ENCODE results near the gene PRR36. TPM values are rescaled to one million over a fixed set of nuclear protein-coding genes. Genes with fewer than 3 reads are reported as not detected.

The PRR36 gene
- total RNA-seq: not detected in 2 replicates

DNA sequence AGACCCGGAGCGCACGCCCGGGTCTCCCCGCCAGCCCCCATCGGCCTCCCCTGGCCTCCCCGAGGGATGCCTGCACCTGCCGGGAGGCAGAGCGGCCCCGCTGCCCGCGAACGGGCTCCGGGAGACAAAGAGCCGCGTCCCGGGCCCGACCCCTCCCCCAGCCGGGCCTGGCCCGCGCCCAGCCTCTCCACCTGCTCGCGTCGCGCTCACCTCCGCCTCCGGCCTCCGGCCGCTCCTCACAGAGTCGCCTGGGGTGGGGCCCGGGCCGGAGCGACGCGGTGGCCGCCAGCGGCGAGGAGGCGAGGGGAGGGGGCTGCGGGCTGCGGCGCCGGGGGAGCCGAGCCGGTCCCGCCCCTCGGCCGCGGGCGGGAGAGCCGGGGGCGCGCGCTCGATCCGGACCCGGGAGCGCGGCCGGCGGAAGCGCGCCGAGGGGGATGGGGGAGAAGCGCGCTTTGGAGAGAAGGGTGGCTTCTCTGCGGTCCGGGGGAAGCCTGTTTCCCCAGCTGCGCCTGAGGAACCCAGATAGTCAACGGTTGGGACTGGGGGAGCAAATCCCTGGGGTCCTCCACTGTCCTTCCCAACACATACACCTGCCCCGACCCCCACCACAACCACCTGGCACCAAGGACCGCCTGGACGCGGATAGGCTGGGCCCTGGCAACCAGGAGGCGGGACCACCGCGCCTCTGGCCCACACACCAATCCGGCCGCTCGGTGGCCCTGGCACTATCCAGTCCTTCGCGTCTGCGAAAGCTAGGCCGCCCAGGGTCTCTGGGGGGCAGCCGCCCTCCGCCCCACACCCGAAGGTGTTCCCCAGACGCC lies at the start of gene PRR36:
Gene PRR36, minus strand, starts transcription at position 315 of the 821 bp plus-strand sequence. CDS start 701 bp downstream, outside the sequence.

DNA sequence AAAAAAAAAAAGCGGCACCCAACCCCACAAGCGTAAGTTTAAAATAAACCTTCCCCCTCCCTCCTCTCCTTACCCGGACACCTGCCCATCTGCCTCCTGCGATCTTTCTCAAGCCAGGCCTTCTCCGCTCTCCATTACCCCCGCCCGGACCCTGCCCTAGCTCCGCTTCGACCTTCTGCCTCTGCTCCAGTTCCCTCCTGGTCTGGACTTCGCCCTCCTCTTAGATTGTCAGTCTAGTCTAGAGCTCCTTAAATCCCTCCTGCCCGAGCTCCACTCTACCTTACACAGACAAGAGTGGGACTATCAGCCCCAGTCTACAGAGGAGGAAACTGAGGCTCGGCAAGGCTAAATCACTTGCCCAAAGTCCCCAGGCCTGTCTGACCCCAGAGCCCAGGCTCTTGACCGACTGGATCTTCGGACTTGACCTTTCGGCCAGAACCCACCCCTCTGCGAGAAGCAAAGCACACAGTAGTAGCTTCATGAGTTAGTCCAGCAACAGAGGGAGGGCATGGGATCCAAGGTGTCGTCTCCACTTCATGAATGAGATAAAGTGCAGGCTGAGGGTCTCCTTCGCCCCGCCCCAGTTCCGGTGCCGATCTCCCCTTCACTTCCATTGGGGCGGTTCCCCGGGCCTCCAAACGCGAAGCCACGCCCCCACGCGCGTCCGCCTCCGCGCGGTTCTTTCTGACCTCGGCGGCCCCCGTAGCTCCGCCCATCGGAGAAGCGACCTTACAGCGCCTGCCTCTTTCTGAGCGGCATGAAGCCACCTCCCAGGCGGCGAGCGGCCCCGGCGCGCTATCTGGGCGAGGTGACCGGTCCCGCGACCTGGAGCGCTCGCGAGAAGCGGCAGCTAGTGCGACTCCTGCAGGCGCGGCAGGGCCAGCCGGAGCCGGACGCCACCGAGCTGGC lies 45.7 kb upstream of the PRR36 start, which contains the start of gene SNAPC2:
Gene SNAPC2, plus strand, starts transcription at position 729 of the 909 bp plus-strand sequence. Its CDS starts 29 bp downstream, at position 758.

DNA sequence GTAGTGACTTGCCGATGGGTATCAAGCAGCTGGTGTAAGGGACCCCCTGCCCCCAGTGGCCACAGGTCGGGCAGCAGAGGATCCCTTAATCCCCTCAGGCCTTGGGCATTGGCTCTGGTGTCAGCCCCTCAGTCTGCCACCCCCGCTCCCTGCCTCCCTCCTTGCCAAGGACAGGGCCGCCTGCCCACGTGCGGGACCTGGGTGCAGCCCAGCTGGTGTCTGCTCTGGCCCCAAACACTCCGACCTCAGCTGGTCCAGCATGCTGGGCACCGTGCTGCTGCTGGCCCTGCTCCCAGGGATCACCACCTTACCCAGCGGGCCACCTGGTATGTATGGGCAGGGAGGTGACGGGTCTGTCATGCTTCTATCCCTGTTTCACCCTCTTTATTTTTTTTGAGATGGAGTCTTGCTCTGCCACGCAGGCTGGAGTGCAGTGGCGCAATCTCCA lies 40.4 kb upstream of the PRR36 start, which contains the start of gene TGFBR3L:
Gene TGFBR3L, plus strand, starts transcription at position 233 of the 448 bp plus-strand sequence.

DNA sequence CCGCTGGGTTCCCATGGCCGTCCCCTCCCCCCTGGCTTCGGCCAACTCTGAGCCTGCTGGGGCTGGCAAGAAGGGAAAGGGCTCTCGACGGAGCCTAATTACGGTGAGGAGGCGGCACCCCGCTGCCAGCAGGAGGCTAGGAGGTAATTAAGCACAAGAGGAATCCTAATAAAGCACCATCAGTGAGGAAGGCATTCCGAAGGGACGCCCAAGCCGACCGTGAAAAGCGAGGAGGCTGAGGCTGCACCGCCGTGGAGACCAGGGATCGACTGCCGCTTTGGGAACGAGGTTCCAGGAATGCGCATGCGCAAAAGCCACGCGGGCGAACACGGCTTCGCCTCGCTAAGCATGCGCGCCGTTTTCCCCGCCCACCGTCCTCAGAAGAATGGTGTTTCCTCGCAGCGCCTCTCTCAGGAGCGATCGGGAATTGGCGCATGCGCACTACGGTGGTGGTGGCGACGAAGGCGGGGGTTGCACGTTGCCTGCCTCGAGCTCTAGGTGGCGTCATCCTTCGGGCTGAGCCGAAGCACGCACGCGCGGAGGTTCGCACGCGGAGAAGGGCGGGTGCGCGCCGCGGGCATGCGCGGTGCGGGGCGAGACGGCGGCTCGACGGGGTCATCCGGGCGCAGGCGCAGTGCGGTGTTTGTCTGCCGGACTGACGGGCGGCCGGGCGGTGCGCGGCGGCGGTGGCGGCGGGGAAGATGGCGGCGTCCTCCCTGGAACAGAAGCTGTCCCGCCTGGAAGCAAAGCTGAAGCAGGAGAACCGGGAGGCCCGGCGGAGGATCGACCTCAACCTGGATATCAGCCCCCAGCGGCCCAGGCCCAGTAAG lies 29.3 kb upstream of the PRR36 start, which contains the start of gene MAP2K7:
Gene MAP2K7, plus strand, starts transcription at position 634 of the 830 bp plus-strand sequence. Its CDS starts 68 bp downstream, at position 702.

DNA sequence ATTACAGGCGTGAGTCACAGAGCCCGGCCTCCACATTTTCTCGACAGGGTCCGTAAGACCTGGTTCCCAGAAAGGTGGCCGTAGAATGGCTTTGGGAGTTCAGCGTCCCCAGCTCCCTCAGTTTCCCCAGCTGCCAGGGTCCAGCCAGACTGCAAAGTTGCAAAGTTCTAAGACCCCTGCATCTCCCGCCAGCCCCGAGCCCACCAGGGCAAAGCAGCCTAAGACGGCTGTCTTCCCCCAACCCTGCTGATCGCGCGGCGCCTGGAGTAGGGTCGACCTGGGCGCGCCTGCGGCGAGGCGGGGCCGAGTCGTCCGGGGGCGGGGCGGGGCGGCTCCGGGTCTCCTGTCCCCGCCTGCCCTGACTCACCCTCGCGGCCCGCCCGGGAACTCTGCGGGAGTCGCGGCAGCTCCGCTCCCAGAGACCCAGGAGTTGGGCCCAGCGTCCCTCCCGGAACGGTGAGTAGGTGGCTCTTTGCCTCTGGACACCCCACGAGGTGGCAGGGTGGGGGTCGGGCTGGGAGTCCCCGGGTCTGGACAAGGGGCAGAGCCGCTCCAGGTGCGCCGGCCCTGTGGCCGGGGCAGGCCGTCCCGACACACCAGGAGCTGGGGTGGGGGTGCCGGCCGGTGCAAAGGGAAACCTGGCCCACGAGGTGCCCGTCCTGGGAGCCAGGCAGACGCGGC lies 14.1 kb upstream of the PRR36 start, which contains the start of gene LRRC8E:
Gene LRRC8E, plus strand, starts transcription at position 366 of the 681 bp plus-strand sequence. CDS start 7,094 bp downstream, outside the sequence.

DNA sequence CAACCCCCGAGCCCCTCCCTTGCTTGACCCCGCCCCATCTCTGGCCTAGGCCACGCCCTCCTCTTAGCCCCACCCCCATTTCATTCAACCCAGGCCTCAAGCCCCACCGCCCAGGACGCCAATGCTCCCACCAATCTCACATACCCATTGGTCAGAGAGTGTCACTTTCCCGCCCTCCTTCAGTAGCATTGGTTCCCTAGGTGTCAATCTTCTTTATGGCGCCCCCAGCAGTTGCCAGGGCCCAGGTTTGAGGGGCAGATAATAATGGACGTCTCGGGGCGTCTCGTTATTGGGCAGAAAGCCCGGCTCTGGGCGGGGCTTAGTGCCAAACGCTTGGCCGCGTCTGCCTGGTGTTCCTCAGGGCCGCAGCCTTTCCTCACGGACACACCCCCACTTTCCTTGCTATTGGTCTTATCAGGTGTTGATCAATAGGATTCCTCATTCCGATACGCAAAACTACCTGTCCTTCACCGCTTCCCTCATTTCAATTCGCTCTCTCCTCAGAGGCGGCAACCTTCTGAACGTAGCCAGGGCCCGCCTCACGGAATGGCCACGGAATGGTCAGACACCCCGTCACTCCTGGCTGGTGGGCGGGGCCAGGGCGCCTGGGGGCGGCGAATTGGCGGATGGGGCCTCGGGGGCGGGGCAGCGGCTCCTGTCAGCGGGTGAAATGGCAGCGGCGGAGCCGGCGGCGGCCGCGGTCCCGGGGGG lies 44.5 kb downstream of the PRR36 start, which contains the start of gene EVI5L:
Gene EVI5L, plus strand, starts transcription at position 658 of the 711 bp plus-strand sequence. CDS start 16,325 bp downstream, outside the sequence.

Other genes starting within 250 kb of the PRR36 start
- gene XAB2, start 244.8 kb downstream of the PRR36 start, total RNA-seq: 28.6 and 34.5 TPM in 2 replicates
- gene PET100, start 244.6 kb downstream of the PRR36 start, total RNA-seq: 13.2 and 17.1 TPM in 2 replicates
- not detected in 2 replicates for gene PCP2, start 240.7 kb downstream of the PRR36 start, total RNA-seq
- 6.2 and 8.4 TPM in 2 replicates for gene STXBP2, start 237.3 kb downstream of the PRR36 start, total RNA-seq
- gene RETN, start 205.3 kb downstream of the PRR36 start, total RNA-seq: not detected in 2 replicates
- gene MCEMP1, start 197.3 kb downstream of the PRR36 start, total RNA-seq: not detected in 2 replicates
- gene TRAPPC5, start 193.6 kb downstream of the PRR36 start, total RNA-seq: 74.4 and 78.4 TPM in 2 replicates
- gene FCER2, start 172.3 kb downstream of the PRR36 start, total RNA-seq: not detected in 2 replicates
- not detected in 2 replicates for gene CLEC4G, start 142.3 kb downstream of the PRR36 start, total RNA-seq
- not detected in 2 replicates for gene CD209, start 126.9 kb downstream of the PRR36 start, total RNA-seq
- gene CLEC4M, start 111.1 kb downstream of the PRR36 start, total RNA-seq: not detected in 2 replicates
- 12.3 and 23.0 TPM in 2 replicates for gene EVI5L, start 44.2 kb downstream of the PRR36 start, total RNA-seq
- gene LRRC8E, start 14.1 kb upstream of the PRR36 start, total RNA-seq: 9.2 and 10.7 TPM in 2 replicates
- 10.0 and 13.4 TPM in 2 replicates for gene MAP2K7, start 29.5 kb upstream of the PRR36 start, total RNA-seq
- gene TGFBR3L, start 40.4 kb upstream of the PRR36 start, total RNA-seq: 0.89 and 1.00 TPM in 2 replicates
- 25.8 and 35.0 TPM in 2 replicates for gene SNAPC2, start 45.9 kb upstream of the PRR36 start, total RNA-seq
- 1.1 and 2.6 TPM in 2 replicates for gene CTXN1, start 51.7 kb upstream of the PRR36 start, total RNA-seq
- gene TIMM44, start 69.3 kb upstream of the PRR36 start, total RNA-seq: 53.8 and 67.4 TPM in 2 replicates
- 39.5 and 66.5 TPM in 2 replicates for gene ELAVL1, start 131.3 kb upstream of the PRR36 start, total RNA-seq
- gene CCL25, start 178.4 kb upstream of the PRR36 start, total RNA-seq: not detected in 2 replicates

Measured in uterine smooth muscle cell (primary cell).